HepG2 (cell line): ENCODE measurements around the gene HNRNPA1. TPM values are rescaled to one million over a fixed set of nuclear protein-coding genes. Genes with fewer than 3 reads are reported as not detected.

Source experiments
- GPN1 ChIP-seq: sonication (generic); formaldehyde crosslinking; IDR thresholded peaks from 2 replicates; pipeline ENCODE4 v1.5.1; 2020; ENCODE audit warnings: missing genetic modification reagents, borderline replicate concordance
- PPARG ChIP-seq: conservative IDR thresholded peaks from 2 replicates; pipeline ENCODE4 v1.6.1; 2016; ENCODE audit warnings: missing biosample characterization, missing genetic modification reagents
- THAP11 ChIP-seq: IDR thresholded peaks from 2 replicates; pipeline ENCODE4 v1.6.1; 2016; ENCODE audit warnings: missing biosample characterization, missing genetic modification reagents
- ZBTB42 ChIP-seq: sonication (generic); formaldehyde crosslinking; IDR thresholded peaks from 2 replicates; pipeline ENCODE4 v1.5.0; 2020; ENCODE audit warnings: mild to moderate bottlenecking, missing genetic modification reagents
- ZNF20 ChIP-seq: sonication (generic); formaldehyde crosslinking; IDR thresholded peaks from 2 replicates; pipeline ENCODE4 v1.4.0; 2020; ENCODE audit warnings: mild to moderate bottlenecking, moderate library complexity, missing genetic modification reagents
- ZNF570 ChIP-seq: sonication (generic); formaldehyde crosslinking; IDR thresholded peaks from 2 replicates; pipeline ENCODE4 v1.4.0; 2020; ENCODE audit warnings: mild to moderate bottlenecking, missing genetic modification reagents, borderline replicate concordance
- ZNF616 ChIP-seq: sonication (generic); formaldehyde crosslinking; IDR thresholded peaks from 2 replicates; pipeline ENCODE4 v1.5.0; 2020; ENCODE audit warnings: low read depth, mild to moderate bottlenecking, missing genetic modification reagents
- ZNF644 ChIP-seq: IDR thresholded peaks from 2 replicates; pipeline ENCODE4 v1.6.1; 2016; ENCODE audit warnings: low read depth
- ZNF891 ChIP-seq: sonication (generic); formaldehyde crosslinking; IDR thresholded peaks from 2 replicates; pipeline ENCODE4 v1.5.0; 2020; ENCODE audit warnings: mild to moderate bottlenecking, missing genetic modification reagents
- polyA plus RNA-seq, 8 experiments: library from polyadenylated mRNA; depleted of rRNA in 3 of 8; stranded (reverse) in 7 of 8; unstranded in 1 of 8; fragments of >200 nt; fragmentation: Illumina TruSeq in 4 of 8; extraction: Trizol in 4 of 8; gene quantifications; 2 replicates each; pipeline versions ENCODE4 v1.2.1 to v1.2.3, GENCODE V29; 2011 to 2016; ENCODE audit warnings: low read depth in 4 of 8, missing spikeins in 1 of 8, mixed read lengths in 1 of 8; ENCODE audit not compliant: insufficient read depth in 1 of 8
- total RNA-seq, 5 experiments: library from RNA; depleted of rRNA; stranded (reverse); fragments of >200 nt; fragmentation: Illumina TruSeq; extraction: Trizol; gene quantifications; 2 replicates each; pipeline ENCODE4 v1.2.3, GENCODE V29; 2016; ENCODE audit warnings: low read depth in 1 of 5
- TF ChIP-seq, protein P1 (sequence below): sonication (generic); formaldehyde crosslinking; IDR thresholded peaks from 2 replicates; pipeline ENCODE4 v1.5.1; 2020; ENCODE audit warnings: missing genetic modification reagents, mild to moderate bottlenecking, borderline replicate concordance
- TF ChIP-seq, protein P2 (sequence below): sonication (generic); formaldehyde crosslinking; IDR thresholded peaks from 2 replicates; pipeline ENCODE4 v1.5.0; 2020; ENCODE audit warnings: mild to moderate bottlenecking, missing genetic modification reagents
- TF ChIP-seq, protein P3 (sequence below): sonication (generic); formaldehyde crosslinking; IDR thresholded peaks from 2 replicates; pipeline ENCODE4 v1.4.0; 2020; ENCODE audit warnings: mild to moderate bottlenecking, missing genetic modification reagents, borderline replicate concordance
- TF ChIP-seq, protein P4 (sequence below): sonication (generic); formaldehyde crosslinking; IDR thresholded peaks from 2 replicates; pipeline ENCODE4 v1.4.0; 2020; ENCODE audit warnings: missing genetic modification reagents, borderline replicate concordance
- TF ChIP-seq, protein P5 (sequence below): IDR thresholded peaks from 2 replicates; pipeline ENCODE4 v1.6.1; 2012; ENCODE audit warnings: low read depth, low read length, improper control_type of control experiment

The HNRNPA1 gene
- total and polyA plus RNA-seq, 2 of the 13 experiments (the other 11 are each of a cell fraction or from before 2014, with no cell fraction given): 535 to 1,820 TPM

DNA sequence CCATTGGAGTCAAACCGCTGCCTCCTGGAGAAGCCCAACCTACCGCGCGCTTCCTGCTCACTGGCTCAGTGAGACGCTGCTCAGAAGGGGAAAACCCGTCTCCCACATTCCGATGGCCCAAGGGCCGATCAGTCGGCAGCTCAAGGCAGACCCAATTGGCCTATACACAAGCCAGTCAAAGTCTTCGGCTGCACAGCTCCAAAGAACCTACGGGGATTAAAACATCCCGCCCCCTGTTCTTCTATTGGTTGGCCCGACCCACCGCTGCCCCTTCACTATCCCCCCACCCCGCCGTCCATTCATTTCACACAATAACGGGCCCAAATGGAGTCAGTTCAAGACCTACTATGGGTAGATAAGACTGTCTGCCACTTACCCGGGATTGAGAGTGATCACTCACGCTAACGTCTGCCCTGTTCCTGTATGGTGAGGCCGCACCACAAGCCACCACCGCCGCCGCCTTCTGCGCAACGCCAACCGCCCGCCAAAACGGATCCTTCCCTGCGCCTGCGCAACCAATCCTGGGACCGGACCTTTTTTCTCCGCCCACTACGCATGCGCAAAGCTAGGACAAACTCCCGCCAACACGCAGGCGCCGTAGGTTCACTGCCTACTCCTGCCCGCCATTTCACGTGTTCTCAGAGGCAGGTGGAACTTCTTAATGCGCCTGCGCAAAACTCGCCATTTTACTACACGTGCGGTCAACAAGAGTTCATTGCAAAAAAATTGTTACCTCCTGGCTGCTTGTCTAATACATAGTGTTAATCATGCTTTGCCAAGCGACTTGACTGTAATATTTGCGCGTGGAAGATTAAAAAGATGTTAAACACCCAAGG lies 676 bp upstream of the HNRNPA1 start, which contains the start of gene CBX5 (continued):
- TF ChIP-seq, protein P1, sequence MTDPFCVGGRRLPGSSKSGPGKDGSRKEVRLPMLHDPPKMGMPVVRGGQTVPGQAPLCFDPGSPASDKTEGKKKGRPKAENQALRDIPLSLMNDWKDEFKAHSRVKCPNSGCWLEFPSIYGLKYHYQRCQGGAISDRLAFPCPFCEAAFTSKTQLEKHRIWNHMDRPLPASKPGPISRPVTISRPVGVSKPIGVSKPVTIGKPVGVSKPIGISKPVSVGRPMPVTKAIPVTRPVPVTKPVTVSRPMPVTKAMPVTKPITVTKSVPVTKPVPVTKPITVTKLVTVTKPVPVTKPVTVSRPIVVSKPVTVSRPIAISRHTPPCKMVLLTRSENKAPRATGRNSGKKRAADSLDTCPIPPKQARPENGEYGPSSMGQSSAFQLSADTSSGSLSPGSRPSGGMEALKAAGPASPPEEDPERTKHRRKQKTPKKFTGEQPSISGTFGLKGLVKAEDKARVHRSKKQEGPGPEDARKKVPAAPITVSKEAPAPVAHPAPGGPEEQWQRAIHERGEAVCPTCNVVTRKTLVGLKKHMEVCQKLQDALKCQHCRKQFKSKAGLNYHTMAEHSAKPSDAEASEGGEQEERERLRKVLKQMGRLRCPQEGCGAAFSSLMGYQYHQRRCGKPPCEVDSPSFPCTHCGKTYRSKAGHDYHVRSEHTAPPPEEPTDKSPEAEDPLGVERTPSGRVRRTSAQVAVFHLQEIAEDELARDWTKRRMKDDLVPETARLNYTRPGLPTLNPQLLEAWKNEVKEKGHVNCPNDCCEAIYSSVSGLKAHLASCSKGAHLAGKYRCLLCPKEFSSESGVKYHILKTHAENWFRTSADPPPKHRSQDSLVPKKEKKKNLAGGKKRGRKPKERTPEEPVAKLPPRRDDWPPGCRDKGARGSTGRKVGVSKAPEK: no peak
- TF ChIP-seq THAP11 (peak; percentile 49), ZNF644 (no peak), ZBTB42 (CRISPR knock-in tag) (peak; percentile 87; the same call in 1 of the 2 replicates), ZNF20 (CRISPR knock-in tag) (no peak), GPN1 (CRISPR knock-in tag) (no peak), ZNF616 (peak; percentile 92; the same call in 1 of the 2 replicates), PPARG (peak; percentile 29; the same call in 1 of the 2 replicates), ZNF891 (CRISPR knock-in tag) (0 out of 2 replicates have a peak, but pooled peaks have one; percentile 49), ZNF570 (CRISPR knock-in tag) (no peak)
- TF ChIP-seq, protein P2, sequence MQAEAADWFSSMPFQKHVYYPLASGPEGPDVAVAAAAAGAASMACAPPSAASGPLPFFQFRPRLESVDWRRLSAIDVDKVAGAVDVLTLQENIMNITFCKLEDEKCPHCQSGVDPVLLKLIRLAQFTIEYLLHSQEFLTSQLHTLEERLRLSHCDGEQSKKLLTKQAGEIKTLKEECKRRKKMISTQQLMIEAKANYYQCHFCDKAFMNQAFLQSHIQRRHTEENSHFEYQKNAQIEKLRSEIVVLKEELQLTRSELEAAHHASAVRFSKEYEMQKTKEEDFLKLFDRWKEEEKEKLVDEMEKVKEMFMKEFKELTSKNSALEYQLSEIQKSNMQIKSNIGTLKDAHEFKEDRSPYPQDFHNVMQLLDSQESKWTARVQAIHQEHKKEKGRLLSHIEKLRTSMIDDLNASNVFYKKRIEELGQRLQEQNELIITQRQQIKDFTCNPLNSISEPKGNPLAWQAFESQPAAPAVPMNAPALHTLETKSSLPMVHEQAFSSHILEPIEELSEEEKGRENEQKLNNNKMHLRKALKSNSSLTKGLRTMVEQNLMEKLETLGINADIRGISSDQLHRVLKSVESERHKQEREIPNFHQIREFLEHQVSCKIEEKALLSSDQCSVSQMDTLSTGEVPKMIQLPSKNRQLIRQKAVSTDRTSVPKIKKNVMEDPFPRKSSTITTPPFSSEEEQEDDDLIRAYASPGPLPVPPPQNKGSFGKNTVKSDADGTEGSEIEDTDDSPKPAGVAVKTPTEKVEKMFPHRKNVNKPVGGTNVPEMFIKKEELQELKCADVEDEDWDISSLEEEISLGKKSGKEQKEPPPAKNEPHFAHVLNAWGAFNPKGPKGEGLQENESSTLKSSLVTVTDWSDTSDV (CRISPR knock-in tag): no peak
- TF ChIP-seq, protein P3, sequence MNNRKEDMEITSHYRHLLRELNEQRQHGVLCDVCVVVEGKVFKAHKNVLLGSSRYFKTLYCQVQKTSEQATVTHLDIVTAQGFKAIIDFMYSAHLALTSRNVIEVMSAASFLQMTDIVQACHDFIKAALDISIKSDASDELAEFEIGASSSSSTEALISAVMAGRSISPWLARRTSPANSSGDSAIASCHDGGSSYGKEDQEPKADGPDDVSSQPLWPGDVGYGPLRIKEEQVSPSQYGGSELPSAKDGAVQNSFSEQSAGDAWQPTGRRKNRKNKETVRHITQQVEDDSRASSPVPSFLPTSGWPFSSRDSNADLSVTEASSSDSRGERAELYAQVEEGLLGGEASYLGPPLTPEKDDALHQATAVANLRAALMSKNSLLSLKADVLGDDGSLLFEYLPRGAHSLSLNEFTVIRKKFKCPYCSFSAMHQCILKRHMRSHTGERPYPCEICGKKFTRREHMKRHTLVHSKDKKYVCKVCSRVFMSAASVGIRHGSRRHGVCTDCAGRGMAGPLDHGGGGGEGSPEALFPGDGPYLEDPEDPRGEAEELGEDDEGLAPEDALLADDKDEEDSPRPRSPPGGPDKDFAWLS (CRISPR knock-in tag): no peak
- TF ChIP-seq, protein P4, sequence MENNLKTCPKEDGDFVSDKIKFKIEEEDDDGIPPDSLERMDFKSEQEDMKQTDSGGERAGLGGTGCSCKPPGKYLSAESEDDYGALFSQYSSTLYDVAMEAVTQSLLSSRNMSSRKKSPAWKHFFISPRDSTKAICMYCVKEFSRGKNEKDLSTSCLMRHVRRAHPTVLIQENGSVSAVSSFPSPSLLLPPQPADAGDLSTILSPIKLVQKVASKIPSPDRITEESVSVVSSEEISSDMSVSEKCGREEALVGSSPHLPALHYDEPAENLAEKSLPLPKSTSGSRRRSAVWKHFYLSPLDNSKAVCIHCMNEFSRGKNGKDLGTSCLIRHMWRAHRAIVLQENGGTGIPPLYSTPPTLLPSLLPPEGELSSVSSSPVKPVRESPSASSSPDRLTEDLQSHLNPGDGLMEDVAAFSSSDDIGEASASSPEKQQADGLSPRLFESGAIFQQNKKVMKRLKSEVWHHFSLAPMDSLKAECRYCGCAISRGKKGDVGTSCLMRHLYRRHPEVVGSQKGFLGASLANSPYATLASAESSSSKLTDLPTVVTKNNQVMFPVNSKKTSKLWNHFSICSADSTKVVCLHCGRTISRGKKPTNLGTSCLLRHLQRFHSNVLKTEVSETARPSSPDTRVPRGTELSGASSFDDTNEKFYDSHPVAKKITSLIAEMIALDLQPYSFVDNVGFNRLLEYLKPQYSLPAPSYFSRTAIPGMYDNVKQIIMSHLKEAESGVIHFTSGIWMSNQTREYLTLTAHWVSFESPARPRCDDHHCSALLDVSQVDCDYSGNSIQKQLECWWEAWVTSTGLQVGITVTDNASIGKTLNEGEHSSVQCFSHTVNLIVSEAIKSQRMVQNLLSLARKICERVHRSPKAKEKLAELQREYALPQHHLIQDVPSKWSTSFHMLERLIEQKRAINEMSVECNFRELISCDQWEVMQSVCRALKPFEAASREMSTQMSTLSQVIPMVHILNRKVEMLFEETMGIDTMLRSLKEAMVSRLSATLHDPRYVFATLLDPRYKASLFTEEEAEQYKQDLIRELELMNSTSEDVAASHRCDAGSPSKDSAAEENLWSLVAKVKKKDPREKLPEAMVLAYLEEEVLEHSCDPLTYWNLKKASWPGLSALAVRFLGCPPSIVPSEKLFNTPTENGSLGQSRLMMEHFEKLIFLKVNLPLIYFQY (CRISPR knock-in tag): no peak; the same call in 1 of the 2 replicates
- TF ChIP-seq, protein P5, sequence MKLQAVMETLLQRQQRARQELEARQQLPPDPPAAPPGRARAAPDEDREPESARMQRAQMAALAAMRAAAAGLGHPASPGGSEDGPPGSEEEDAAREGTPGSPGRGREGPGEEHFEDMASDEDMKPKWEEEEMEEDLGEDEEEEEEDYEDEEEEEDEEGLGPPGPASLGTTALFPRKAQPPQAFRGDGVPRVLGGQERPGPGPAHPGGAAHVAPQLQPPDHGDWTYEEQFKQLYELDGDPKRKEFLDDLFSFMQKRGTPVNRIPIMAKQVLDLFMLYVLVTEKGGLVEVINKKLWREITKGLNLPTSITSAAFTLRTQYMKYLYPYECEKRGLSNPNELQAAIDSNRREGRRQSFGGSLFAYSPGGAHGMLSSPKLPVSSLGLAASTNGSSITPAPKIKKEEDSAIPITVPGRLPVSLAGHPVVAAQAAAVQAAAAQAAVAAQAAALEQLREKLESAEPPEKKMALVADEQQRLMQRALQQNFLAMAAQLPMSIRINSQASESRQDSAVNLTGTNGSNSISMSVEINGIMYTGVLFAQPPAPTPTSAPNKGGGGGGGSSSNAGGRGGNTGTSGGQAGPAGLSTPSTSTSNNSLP: peak; percentile 31; the same call in 1 of the 2 replicates
